NCI-H1417 treated with DMSO at 0.1 percent for 48 hours (cell line): ENCODE data around the gene GCNT1.
A peak's percentile ranks its signal among the peaks of the same experiment; 100 is the strongest.
"Not testable (repeated sequence)": the region's sequence is repeated elsewhere in the genome, so short reads cannot be mapped to it uniquely, and the experiment has no call there.

Experiments used
- DNase-seq: peaks from one replicate; lab custom pipeline; 2025; lab: John Stamatoyannopoulos, UW

GCNT1 gene

GRCh38 chr9:76443887-76444286 is 15.1 kb upstream of the GCNT1 start:
- no peak for DNase-seq

GRCh38 chr9:76444322-76444929 is 14.6 kb upstream of the GCNT1 start:
- DNase-seq, result no peak

- no peak for DNase-seq
Observed at GRCh38 chr9:76445976-76446375, 13.0 kb upstream of the GCNT1 start.

GRCh38 chr9:76448501-76448900 is 10.5 kb upstream of the GCNT1 start:
- DNase-seq, result no peak

GRCh38 chr9:76451234-76451633 is 7.7 kb upstream of the GCNT1 start:
- no peak for DNase-seq

- DNase-seq, result no peak
Observed at GRCh38 chr9:76452839-76453238, 6.1 kb upstream of the GCNT1 start.

- no peak for DNase-seq
Observed at GRCh38 chr9:76453785-76454184, 5.2 kb upstream of the GCNT1 start.

GRCh38 chr9:76454311-76454710 is 4.7 kb upstream of the GCNT1 start:
- DNase-seq, result no peak

- peak; percentile 84 for DNase-seq
Observed at GRCh38 chr9:76456202-76456926, 2.6 kb upstream of the GCNT1 start.

GRCh38 chr9:76459694-76460635 is 983 bp downstream of the GCNT1 start:
- DNase-seq, result peak; percentile 12

GRCh38 chr9:76462126-76462525 is 3.1 kb downstream of the GCNT1 start:
- no peak for DNase-seq

- no peak for DNase-seq
Observed at GRCh38 chr9:76463211-76463610, 4.2 kb downstream of the GCNT1 start.

GRCh38 chr9:76464706-76465105 is 5.7 kb downstream of the GCNT1 start:
- DNase-seq, result no peak

- DNase-seq, result no peak
Observed at GRCh38 chr9:76465442-76466298, 6.7 kb downstream of the GCNT1 start.

GRCh38 chr9:76466299-76466605 is 7.3 kb downstream of the GCNT1 start:
- no peak for DNase-seq

GRCh38 chr9:76474419-76474818 is 15.4 kb downstream of the GCNT1 start:
- DNase-seq, result no peak

- no peak for DNase-seq
Observed at GRCh38 chr9:76475686-76476085, 16.7 kb downstream of the GCNT1 start.

GRCh38 chr9:76477818-76478217 is 18.8 kb downstream of the GCNT1 start:
- DNase-seq, result not testable (repeated sequence)

GRCh38 chr9:76478226-76478625 is 19.2 kb downstream of the GCNT1 start:
- no peak for DNase-seq

- not testable (repeated sequence) for DNase-seq
Observed at GRCh38 chr9:76479337-76479736, 20.4 kb downstream of the GCNT1 start.

- no peak for DNase-seq
Observed at GRCh38 chr9:76486151-76486550, 27.2 kb downstream of the GCNT1 start.
